ENCODE data around the gene PPME1.

Gene PPME1

GRCh38 chr11:74162681-74163467 is 8.2 kb upstream of the PPME1 start:
- no peak for DNase-seq

GRCh38 chr11:74168838-74169237 is 2.3 kb upstream of the PPME1 start:
- DNase-seq = no peak

GRCh38 chr11:74169738-74170458 is 1.2 kb upstream of the PPME1 start:
- no peak for DNase-seq

- DNase-seq = no peak
Measured at GRCh38 chr11:74171630-74171968, 510 bp downstream of the PPME1 start.

- DNase-seq = peak in 1 of 2 experiments; percentile 0
Measured at GRCh38 chr11:74171997-74172396, 908 bp downstream of the PPME1 start.

GRCh38 chr11:74175920-74176319 is 4.8 kb downstream of the PPME1 start:
- DNase-seq = no peak

- DNase-seq = no peak
Measured at GRCh38 chr11:74179234-74180052, 8.4 kb downstream of the PPME1 start.

GRCh38 chr11:74182635-74183034 is 11.5 kb downstream of the PPME1 start:
- no peak for DNase-seq

GRCh38 chr11:74185285-74185684 is 14.2 kb downstream of the PPME1 start:
- DNase-seq = no peak

GRCh38 chr11:74185695-74186094 is 14.6 kb downstream of the PPME1 start:
- peak in 1 of 2 experiments; percentile 13 for DNase-seq

GRCh38 chr11:74195828-74196227 is 24.7 kb downstream of the PPME1 start:
- no peak for DNase-seq

- DNase-seq = no peak
Measured at GRCh38 chr11:74196781-74197486, 25.8 kb downstream of the PPME1 start.

GRCh38 chr11:74203966-74204365 is 32.9 kb downstream of the PPME1 start:
- DNase-seq = no peak

GRCh38 chr11:74204701-74205100 is 33.6 kb downstream of the PPME1 start:
- DNase-seq = no peak

- DNase-seq = no peak
Measured at GRCh38 chr11:74205181-74205580, 34.1 kb downstream of the PPME1 start.

GRCh38 chr11:74206746-74207145 is 35.7 kb downstream of the PPME1 start:
- DNase-seq = no peak

GRCh38 chr11:74208507-74208906 is 37.4 kb downstream of the PPME1 start:
- no peak for DNase-seq

GRCh38 chr11:74212533-74212932 is 41.4 kb downstream of the PPME1 start:
- no peak for DNase-seq

GRCh38 chr11:74220376-74220775 is 49.3 kb downstream of the PPME1 start:
- no peak for DNase-seq

- no peak for DNase-seq
Measured at GRCh38 chr11:74221816-74222215, 50.7 kb downstream of the PPME1 start.

- DNase-seq = no peak
Measured at GRCh38 chr11:74225565-74225964, 54.5 kb downstream of the PPME1 start.

- DNase-seq = no peak
Measured at GRCh38 chr11:74226907-74227306, 55.8 kb downstream of the PPME1 start.

Measured in NCI-H187 (cell line).